OCI-LY1 (cell line): ENCODE results near the gene GNPTAB.

Experiments
- CTCF ChIP-seq: fragments of 200-600 bp; sonication (generic), shearing (Covaris generic); IDR thresholded peaks from 2 replicates; pipeline ENCODE4 v1.5.1; 2017; ENCODE audit warnings: mild to moderate bottlenecking, antibody characterized with exemption, low read length, moderate library complexity, mixed read lengths
- EZH2 ChIP-seq: fragments of 200-600 bp; sonication (generic), shearing (Covaris generic); IDR thresholded peaks from 2 replicates; pipeline ENCODE4 v1.8.0; 2017; ENCODE audit warnings: borderline replicate concordance, mixed run types, mild to moderate bottlenecking, antibody characterized with exemption, low read length, moderate library complexity, mixed read lengths

- TF ChIP-seq CTCF (peak; percentile 16; the same call in 1 of the 2 replicates), EZH2 (no peak)
These were observed 38.5 kb downstream of the GNPTAB start for GRCh38 chr12:101792046-101792931.
